ENCODE results near the gene SAFB. TPM values are rescaled to one million over a fixed set of nuclear protein-coding genes. Genes with fewer than 3 reads are reported as not detected.

SAFB gene
- total and polyA plus RNA-seq, 9 donors, result 64.1 to 108 (median 75.2) TPM

DNA sequence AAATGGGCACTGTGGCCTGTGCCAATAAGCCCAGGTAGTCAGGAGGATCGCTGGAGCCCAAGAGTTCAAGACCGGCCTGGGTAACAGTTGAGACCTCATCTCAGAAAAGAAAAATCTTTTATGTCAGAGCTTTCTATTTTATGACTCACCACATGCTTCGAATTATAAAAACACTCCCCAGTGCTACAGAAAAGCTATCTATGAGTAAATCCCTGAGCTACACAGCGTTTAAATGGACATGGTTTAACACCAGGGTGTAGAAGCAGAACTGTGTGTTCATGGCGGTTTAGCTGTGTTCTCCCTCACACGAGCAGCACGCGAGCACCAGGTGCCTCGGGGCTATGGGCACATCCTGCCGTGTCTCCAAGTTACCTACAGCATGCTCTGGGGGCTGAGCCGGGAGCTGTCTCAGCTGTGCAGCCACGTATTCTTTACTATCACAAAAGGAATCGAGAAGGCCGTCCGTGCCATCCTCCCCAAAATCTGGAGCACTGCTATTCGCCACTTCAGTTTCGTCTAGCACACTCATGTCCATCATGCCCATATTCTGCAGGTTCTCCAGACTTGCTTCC, 7.0 kb upstream of the SAFB start:
- intact Hi-C loops (cut with DNase I), result no loop called here
- no peaks in the 10 kb centered on the region for H3K27me3 ChIP-seq
- peak in 1 of 5 donors; percentile 20 for DNase-seq
- 86 to 93% (median 91%) methylated on average over 17 of the region's 17 CpGs for WGBS, 3 donors
- no peak for TF ChIP-seq EP300 (IDR thresholded peaks at IDR 0.05)
- no peak for TF ChIP-seq POLR2A (IDR thresholded peaks at IDR 0.05)
- TF ChIP-seq CTCF (IDR thresholded peaks at IDR 0.05), result no peak
- H3K4me1 ChIP-seq (ENCODE audit: insufficient read depth), result peaks cover 8% of the 10 kb centered on the region
- H3K27ac ChIP-seq, result no peak overlapping the region
- no peak overlapping the region for H3K4me3 ChIP-seq
- H3K36me3 ChIP-seq, result no peaks in the 10 kb centered on the region
- no peaks in the 10 kb centered on the region for H3K9me3 ChIP-seq

GRCh38 chr19:5617080-5617479, 5.8 kb upstream of the SAFB start:
- H3K36me3 ChIP-seq, result no peaks in the 10 kb centered on the region
- intact Hi-C loops (cut with DNase I), result no loop called here
- TF ChIP-seq CTCF (IDR thresholded peaks at IDR 0.05) (no peak), POLR2A (IDR thresholded peaks at IDR 0.05) (no peak), EP300 (IDR thresholded peaks at IDR 0.05) (no peak)

GRCh38 chr19:5618591-5618990, 4.3 kb upstream of the SAFB start:
- H3K27me3 ChIP-seq, result no peaks in the 10 kb centered on the region
- WGBS, 3 donors, result 91 to 94% (median 94%) methylated on average over 9 of the region's 9 CpGs
- H3K27ac ChIP-seq, result no peak overlapping the region
- intact Hi-C loops (cut with DNase I), result no loop called here
- no peaks in the 10 kb centered on the region for H3K36me3 ChIP-seq
- no peak overlapping the region for H3K4me3 ChIP-seq
- peaks cover 9% of the 10 kb centered on the region for H3K4me1 ChIP-seq (ENCODE audit: insufficient read depth)
- no peak for TF ChIP-seq POLR2A (IDR thresholded peaks at IDR 0.05)
- TF ChIP-seq CTCF (IDR thresholded peaks at IDR 0.05), result no peak
- TF ChIP-seq EP300 (IDR thresholded peaks at IDR 0.05), result no peak
- H3K9me3 ChIP-seq, result no peaks in the 10 kb centered on the region
- no peak for DNase-seq

More at GRCh38 chr19:5617080-5617479, 5.8 kb upstream of the SAFB start:
- no peak for DNase-seq
- Histone ChIP-seq H3K4me3 (no peak overlapping the region), H3K27me3 (no peaks in the 10 kb centered on the region), H3K9me3 (no peaks in the 10 kb centered on the region), H3K4me1 (ENCODE audit: insufficient read depth) (peaks cover 9% of the 10 kb centered on the region), H3K27ac (no peak overlapping the region)
- 71 to 85% (median 74%) methylated on average over 1 of the region's 1 CpG for WGBS, 3 donors

DNA sequence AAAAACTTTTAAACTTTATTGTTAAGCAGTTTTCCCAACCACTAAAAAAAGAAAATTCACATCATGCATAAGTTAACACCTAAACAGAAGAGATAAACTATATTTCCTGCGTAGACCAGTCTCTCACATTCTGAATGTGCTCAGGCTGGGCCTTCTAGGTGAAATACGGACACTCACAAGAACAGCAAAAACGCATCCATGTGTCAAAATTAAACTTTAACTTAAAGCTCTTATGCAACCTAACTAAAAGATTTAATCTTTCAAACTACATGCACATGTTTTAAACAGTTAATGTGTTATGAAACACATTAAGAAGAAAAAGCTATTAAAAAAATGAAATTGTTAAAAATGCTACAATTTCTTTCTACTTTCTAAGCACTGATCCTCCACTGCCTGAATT, 2.9 kb upstream of the SAFB start:
- H3K36me3 ChIP-seq, result no peaks in the 10 kb centered on the region
- no peak overlapping the region for H3K27ac ChIP-seq
- 78 to 79% (median 79%) methylated on average over 3 of the region's 3 CpGs for WGBS, 3 donors
- peaks cover 11% of the 10 kb centered on the region for H3K4me1 ChIP-seq (ENCODE audit: insufficient read depth)
- no peak for DNase-seq
- no peak overlapping the region for H3K4me3 ChIP-seq
- intact Hi-C loops (cut with DNase I), result loop anchor here in 1 of 4 donors (10.0 kb wide), 1 partner anchor 65 kb away; the partner anchor contains the start of genes HSD11B1L and MICOS13
- H3K9me3 ChIP-seq, result no peaks in the 10 kb centered on the region
- TF ChIP-seq POLR2A (IDR thresholded peaks at IDR 0.05), result no peak
- no peak for TF ChIP-seq CTCF (IDR thresholded peaks at IDR 0.05)
- no peak for TF ChIP-seq EP300 (IDR thresholded peaks at IDR 0.05)
- no peaks in the 10 kb centered on the region for H3K27me3 ChIP-seq

All from ovary (tissue), 9 donors.